A549 (cell line): Measurements from ENCODE around the gene ANO2. TPM values are rescaled to one million over a fixed set of nuclear protein-coding genes. Genes with fewer than 3 reads are reported as not detected.

Experiments
- ATAC-seq, 2 experiments: fragments of 200-7000 bp in 1 of 2; fragments of >200 bp in 1 of 2; cut with Nextera tagmentation in 1 of 2; cut with Tn5 transposase in 1 of 2; 3 replicates each; pipeline versions ENCODE4 v1.8.0 to v1.9.1; 2018 to 2020; ENCODE audit warnings: mild to moderate bottlenecking in 1 of 2, moderate library complexity in 1 of 2
- CTCF ChIA-PET: fragments of 300-600 bp; sonication (Branson Sonifier 250); formaldehyde crosslinking; extraction: SDS; loops from one replicate; lab custom pipeline; 2021; ENCODE audit warnings: antibody characterized with exemption, inconsistent platforms; lab: Yijun Ruan, JAX
- POLR2A ChIA-PET: fragments of 350-600 bp; formaldehyde crosslinking; extraction: SDS; loops from one replicate; lab custom pipeline; 2021; ENCODE audit warnings: antibody characterized with exemption, inconsistent platforms; lab: Yijun Ruan, JAX
- DNase-seq, 2 experiments: peaks; one replicate each; pipeline versions ENCODE4 v3.0.0 to v3.0.0-alpha.2; 2011 to 2016; ENCODE audit warnings: low read depth in 1 of 2, low spot score in 1 of 2
- FAIRE-seq: peaks from 2 replicates; lab custom pipeline; 2011; peaks lifted over from hg19 to GRCh38; lab: Jason Lieb, UNC
- H3K27ac ChIP-seq, 2 experiments: fragments of >200 bp; sonication (Bioruptor Twin); formaldehyde crosslinking; 3 replicates each; pipeline ENCODE4 v1.5.1; 2016 to 2017
- H3K4me1 ChIP-seq: fragments of >200 bp; sonication (Bioruptor Twin); formaldehyde crosslinking; 3 replicates; pipeline ENCODE4 v1.6.1; 2016
- H3K4me2 ChIP-seq: fragments of >200 bp; sonication (Bioruptor Twin); formaldehyde crosslinking; 3 replicates; pipeline ENCODE4 v1.6.1; 2016
- H3K4me3 ChIP-seq: fragments of >200 bp; sonication (Bioruptor Twin); formaldehyde crosslinking; 3 replicates; pipeline ENCODE4 v1.5.1; 2016
- H3K9me3 ChIP-seq: fragments of >200 bp; sonication (Bioruptor Twin); formaldehyde crosslinking; 3 replicates; pipeline ENCODE4 v1.6.1; 2016
- BHLHE40 ChIP-seq: IDR thresholded peaks from 2 replicates; pipeline ENCODE4 v1.6.1; 2012; ENCODE audit warnings: low read depth, low read length, inconsistent platforms
- EHF ChIP-seq: fragments of 250-450 bp; sonication (Bioruptor Pico); IDR thresholded peaks from 2 replicates; pipeline ENCODE4 v1.5.0; 2020; ENCODE audit warnings: mild to moderate bottlenecking
- EP300 ChIP-seq, 2 experiments: fragments of >200 bp; sonication (Bioruptor Twin); formaldehyde crosslinking; IDR thresholded peaks; 2 replicates in 1 of 2; 3 replicates in 1 of 2; pipeline ENCODE4 v1.6.1; 2016 to 2017
- FOSL2 ChIP-seq, 2 experiments: fragments of 450-650 bp in 1 of 2; fragments of >200 bp in 1 of 2; sonication (Bioruptor Twin) in 1 of 2; formaldehyde crosslinking; IDR thresholded peaks; 2 replicates each; pipeline versions ENCODE4 v1.5.0 to v1.6.1; 2016 to 2020; ENCODE audit warnings: mild to moderate bottlenecking in 1 of 2, moderate library complexity in 1 of 2
- HOXB5 ChIP-seq: fragments of 250-450 bp; sonication (Bioruptor Pico); IDR thresholded peaks from 2 replicates; pipeline ENCODE4 v1.5.0; 2020; ENCODE audit warnings: mild to moderate bottlenecking, moderate library complexity
- KDM1A ChIP-seq: fragments of 200-600 bp; sonication (generic); IDR thresholded peaks from 2 replicates; pipeline ENCODE4 v1.6.1; 2016; ENCODE audit warnings: low read depth, mild to moderate bottlenecking
- POLR2A ChIP-seq: IDR thresholded peaks from 2 replicates; pipeline ENCODE4 v1.6.1; 2012; ENCODE audit warnings: mild to moderate bottlenecking, low read length
- POLR2AphosphoS2 ChIP-seq: conservative IDR thresholded peaks from 2 replicates; pipeline ENCODE4 v1.6.1; 2012; ENCODE audit warnings: low read length, improper control_type of control experiment, inconsistent platforms
- RAD21 ChIP-seq, 2 experiments: fragments of >200 bp in 1 of 2; sonication (Bioruptor Twin) in 1 of 2; formaldehyde crosslinking in 1 of 2; IDR thresholded peaks in 1 of 2; conservative IDR thresholded peaks in 1 of 2; 2 replicates in 1 of 2; 3 replicates in 1 of 2; pipeline ENCODE4 v1.6.1; 2012 to 2018; ENCODE audit warnings: inconsistent platforms in 1 of 2
- RARB ChIP-seq: fragments of 250-450 bp; sonication (Bioruptor Pico); IDR thresholded peaks from 2 replicates; pipeline ENCODE4 v1.8.0; 2021; ENCODE audit warnings: mild to moderate bottlenecking, moderate library complexity
- RNF2 ChIP-seq: fragments of 200-600 bp; sonication (generic); IDR thresholded peaks from 2 replicates; pipeline ENCODE4 v1.6.1; 2016; ENCODE audit warnings: low read depth, mild to moderate bottlenecking, antibody characterized with exemption, moderate library complexity, borderline replicate concordance
- SMC3 ChIP-seq: fragments of >200 bp; sonication (Bioruptor Twin); formaldehyde crosslinking; IDR thresholded peaks from 3 replicates; pipeline ENCODE4 v1.6.1; 2018; ENCODE audit warnings: inconsistent platforms
- SREBF2 ChIP-seq: fragments of 450-650 bp; IDR thresholded peaks from 2 replicates; pipeline ENCODE4 v1.6.1; 2014; ENCODE audit warnings: mild to moderate bottlenecking, moderate library complexity
- TFCP2L1 ChIP-seq: fragments of 250-450 bp; sonication (Bioruptor Pico); IDR thresholded peaks from 2 replicates; pipeline ENCODE4 v1.5.0; 2021; ENCODE audit warnings: mild to moderate bottlenecking
- TP53 ChIP-seq: fragments of 250-450 bp; sonication (Bioruptor Pico); IDR thresholded peaks from 2 replicates; pipeline ENCODE4 v1.5.0; 2021; ENCODE audit warnings: mild to moderate bottlenecking, moderate library complexity
- ZC3H11A ChIP-seq: fragments of 450-650 bp; IDR thresholded peaks from 2 replicates; pipeline ENCODE4 v1.6.1; 2014; ENCODE audit warnings: antibody characterized with exemption, mild to moderate bottlenecking
- ZFP36 ChIP-seq: fragments of 450-650 bp; IDR thresholded peaks from 2 replicates; pipeline ENCODE4 v1.6.1; 2014; ENCODE audit warnings: borderline replicate concordance; ENCODE audit not compliant: partially characterized antibody
- WGBS: methylation state at CpG from one replicate; pipeline ENCODE4 v1.1.6; 2017; ENCODE audit errors: missing lambda C conversion rate; 5-methylcytosine and 5-hydroxymethylcytosine counted together
- polyA plus RNA-seq, 4 experiments: library from polyadenylated mRNA; depleted of rRNA in 3 of 4; stranded (reverse); fragments of >200 nt; fragmentation: RNase III in 1 of 4; extraction: RNeasy Plus Mini Kit Qiagen cat#74134 plus additional on column Dnase treatment in 1 of 4; gene quantifications; 2 replicates in 3 of 4; 3 replicates in 1 of 4; pipeline ENCODE4 v1.2.3, GENCODE V29; 2011 to 2017
- TF ChIP-seq, protein P1 (sequence below): fragments of 250-450 bp; sonication (Bioruptor Pico); IDR thresholded peaks from 2 replicates; pipeline ENCODE4 v1.5.0; 2020; ENCODE audit warnings: low read depth, mild to moderate bottlenecking, moderate library complexity
- TF ChIP-seq, protein P2 (sequence below): IDR thresholded peaks from 2 replicates; pipeline ENCODE4 v1.6.1; 2012
- TF ChIP-seq, protein P3 (sequence below): fragments of 250-450 bp; sonication (Bioruptor Pico); IDR thresholded peaks from 2 replicates; pipeline ENCODE4 v1.5.0; 2021; ENCODE audit warnings: mild to moderate bottlenecking, moderate library complexity, borderline replicate concordance
- TF ChIP-seq, protein P4 (sequence below): fragments of 450-650 bp; IDR thresholded peaks from 2 replicates; pipeline ENCODE4 v1.6.1; 2014; ENCODE audit warnings: antibody characterized with exemption
- TF ChIP-seq, protein P5 (sequence below): IDR thresholded peaks from 2 replicates; pipeline ENCODE4 v1.6.1; 2012; ENCODE audit warnings: low read depth, borderline replicate concordance
- TF ChIP-seq, protein P6 (sequence below): fragments of >200 bp; sonication (Bioruptor Twin); formaldehyde crosslinking; IDR thresholded peaks from 3 replicates; pipeline ENCODE4 v1.5.1; 2016

Gene ANO2
- polyA plus RNA-seq, 2 of the 4 experiments (the other 2 are of a cell fraction), result not detected

DNA sequence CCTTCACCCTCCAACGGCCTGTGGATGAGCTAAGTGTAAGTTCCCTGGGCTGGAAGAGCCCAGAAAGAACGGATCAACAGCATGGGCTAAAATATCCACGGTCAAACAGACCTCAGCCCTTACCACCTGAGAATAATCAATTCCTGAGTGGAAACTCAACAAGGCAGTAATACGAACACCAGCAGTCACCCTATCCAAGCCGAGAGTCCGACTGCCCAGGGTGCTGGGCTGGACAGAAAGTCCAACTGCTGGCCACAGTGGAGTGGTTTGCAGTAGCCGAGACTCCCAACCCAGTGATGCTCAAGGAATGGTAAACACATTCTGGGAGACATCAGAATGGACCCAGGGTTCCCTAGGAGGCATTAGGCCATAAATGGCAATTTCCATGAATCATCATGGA is 36.8 kb downstream of the ANO2 start:
- DNase-seq, result no peak
- no peak overlapping the region for H3K4me3 ChIP-seq
- H3K4me2 ChIP-seq, result no peak overlapping the region
- no peaks in the 10 kb centered on the region for H3K9me3 ChIP-seq
- FAIRE-seq, result no peak
- ChIA-PET POLR2A (no interaction called here), CTCF (no interaction called here)
- ATAC-seq, result no peak
- 27% methylated on average over 7 of the region's 7 CpGs for WGBS
- no peak overlapping the region for H3K27ac ChIP-seq
- no peaks in the 10 kb centered on the region for H3K4me1 ChIP-seq
- TF ChIP-seq, protein P1, sequence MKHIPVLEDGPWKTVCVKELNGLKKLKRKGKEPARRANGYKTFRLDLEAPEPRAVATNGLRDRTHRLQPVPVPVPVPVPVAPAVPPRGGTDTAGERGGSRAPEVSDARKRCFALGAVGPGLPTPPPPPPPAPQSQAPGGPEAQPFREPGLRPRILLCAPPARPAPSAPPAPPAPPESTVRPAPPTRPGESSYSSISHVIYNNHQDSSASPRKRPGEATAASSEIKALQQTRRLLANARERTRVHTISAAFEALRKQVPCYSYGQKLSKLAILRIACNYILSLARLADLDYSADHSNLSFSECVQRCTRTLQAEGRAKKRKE (CRISPR knock-in tag), result no peak
- TF ChIP-seq RARB (CRISPR knock-in tag) (no peak), ZFP36 (no peak), BHLHE40 (no peak), ZC3H11A (no peak), EP300 (IDR thresholded peaks at IDR 0.05) (no peak), FOSL2 (IDR thresholded peaks at IDR 0.05) (no peak), FOSL2 (CRISPR knock-in tag; IDR thresholded peaks at IDR 0.05) (no peak), SREBF2 (no peak)
- TF ChIP-seq, protein P2, sequence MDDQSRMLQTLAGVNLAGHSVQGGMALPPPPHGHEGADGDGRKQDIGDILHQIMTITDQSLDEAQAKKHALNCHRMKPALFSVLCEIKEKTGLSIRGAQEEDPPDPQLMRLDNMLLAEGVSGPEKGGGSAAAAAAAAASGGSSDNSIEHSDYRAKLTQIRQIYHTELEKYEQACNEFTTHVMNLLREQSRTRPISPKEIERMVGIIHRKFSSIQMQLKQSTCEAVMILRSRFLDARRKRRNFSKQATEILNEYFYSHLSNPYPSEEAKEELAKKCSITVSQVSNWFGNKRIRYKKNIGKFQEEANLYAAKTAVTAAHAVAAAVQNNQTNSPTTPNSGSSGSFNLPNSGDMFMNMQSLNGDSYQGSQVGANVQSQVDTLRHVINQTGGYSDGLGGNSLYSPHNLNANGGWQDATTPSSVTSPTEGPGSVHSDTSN, result no peak
- TF ChIP-seq, protein P3, sequence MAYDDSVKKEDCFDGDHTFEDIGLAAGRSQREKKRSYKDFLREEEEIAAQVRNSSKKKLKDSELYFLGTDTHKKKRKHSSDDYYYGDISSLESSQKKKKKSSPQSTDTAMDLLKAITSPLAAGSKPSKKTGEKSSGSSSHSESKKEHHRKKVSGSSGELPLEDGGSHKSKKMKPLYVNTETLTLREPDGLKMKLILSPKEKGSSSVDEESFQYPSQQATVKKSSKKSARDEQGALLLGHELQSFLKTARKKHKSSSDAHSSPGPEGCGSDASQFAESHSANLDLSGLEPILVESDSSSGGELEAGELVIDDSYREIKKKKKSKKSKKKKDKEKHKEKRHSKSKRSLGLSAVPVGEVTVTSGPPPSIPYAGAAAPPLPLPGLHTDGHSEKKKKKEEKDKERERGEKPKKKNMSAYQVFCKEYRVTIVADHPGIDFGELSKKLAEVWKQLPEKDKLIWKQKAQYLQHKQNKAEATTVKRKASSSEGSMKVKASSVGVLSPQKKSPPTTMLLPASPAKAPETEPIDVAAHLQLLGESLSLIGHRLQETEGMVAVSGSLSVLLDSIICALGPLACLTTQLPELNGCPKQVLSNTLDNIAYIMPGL (CRISPR knock-in tag), result no peak

DNA sequence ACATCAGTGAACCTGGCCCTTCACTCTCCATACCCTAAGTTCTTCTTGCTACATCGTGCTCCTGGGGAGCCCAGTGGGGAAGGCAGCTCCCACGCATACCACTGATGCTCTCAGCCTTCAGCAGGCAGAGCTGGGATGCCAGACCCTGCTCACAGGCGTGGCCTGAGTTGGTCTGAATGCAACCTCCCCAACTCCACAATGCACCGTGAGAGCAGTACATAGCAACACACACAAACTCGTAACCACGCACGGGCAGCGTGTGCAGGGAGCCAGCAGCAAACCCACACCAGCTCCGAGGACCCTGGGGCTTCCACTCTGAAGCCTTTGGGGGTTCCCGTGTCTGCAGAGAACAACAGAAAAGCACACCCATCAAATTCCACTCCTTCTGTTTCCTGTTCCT is 37.3 kb downstream of the ANO2 start:
- DNase-seq (no peak), FAIRE-seq (no peak), ATAC-seq (no peak)
- ChIA-PET POLR2A (no interaction called here), CTCF (no interaction called here)
- no peak overlapping the region for H3K4me2 ChIP-seq
- H3K9me3 ChIP-seq, result no peaks in the 10 kb centered on the region
- no peaks in the 10 kb centered on the region for H3K4me1 ChIP-seq
- no peak for TF ChIP-seq EHF (CRISPR knock-in tag)
- no peak for TF ChIP-seq RAD21 (conservative IDR thresholded peaks at IDR 0.05 in 1 of 2, IDR thresholded peaks at IDR 0.05 in 1 of 2)
- TF ChIP-seq TP53 (CRISPR knock-in tag), result no peak
- TF ChIP-seq RNF2, result no peak
- no peak for TF ChIP-seq RARB (CRISPR knock-in tag)
- TF ChIP-seq, protein P4, sequence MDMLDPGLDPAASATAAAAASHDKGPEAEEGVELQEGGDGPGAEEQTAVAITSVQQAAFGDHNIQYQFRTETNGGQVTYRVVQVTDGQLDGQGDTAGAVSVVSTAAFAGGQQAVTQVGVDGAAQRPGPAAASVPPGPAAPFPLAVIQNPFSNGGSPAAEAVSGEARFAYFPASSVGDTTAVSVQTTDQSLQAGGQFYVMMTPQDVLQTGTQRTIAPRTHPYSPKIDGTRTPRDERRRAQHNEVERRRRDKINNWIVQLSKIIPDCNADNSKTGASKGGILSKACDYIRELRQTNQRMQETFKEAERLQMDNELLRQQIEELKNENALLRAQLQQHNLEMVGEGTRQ, result no peak
- no peak for TF ChIP-seq TFCP2L1
- no peak for TF ChIP-seq HOXB5 (CRISPR knock-in tag)
- TF ChIP-seq, protein P5, sequence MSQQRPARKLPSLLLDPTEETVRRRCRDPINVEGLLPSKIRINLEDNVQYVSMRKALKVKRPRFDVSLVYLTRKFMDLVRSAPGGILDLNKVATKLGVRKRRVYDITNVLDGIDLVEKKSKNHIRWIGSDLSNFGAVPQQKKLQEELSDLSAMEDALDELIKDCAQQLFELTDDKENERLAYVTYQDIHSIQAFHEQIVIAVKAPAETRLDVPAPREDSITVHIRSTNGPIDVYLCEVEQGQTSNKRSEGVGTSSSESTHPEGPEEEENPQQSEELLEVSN, result no peak
- TF ChIP-seq, protein P6, sequence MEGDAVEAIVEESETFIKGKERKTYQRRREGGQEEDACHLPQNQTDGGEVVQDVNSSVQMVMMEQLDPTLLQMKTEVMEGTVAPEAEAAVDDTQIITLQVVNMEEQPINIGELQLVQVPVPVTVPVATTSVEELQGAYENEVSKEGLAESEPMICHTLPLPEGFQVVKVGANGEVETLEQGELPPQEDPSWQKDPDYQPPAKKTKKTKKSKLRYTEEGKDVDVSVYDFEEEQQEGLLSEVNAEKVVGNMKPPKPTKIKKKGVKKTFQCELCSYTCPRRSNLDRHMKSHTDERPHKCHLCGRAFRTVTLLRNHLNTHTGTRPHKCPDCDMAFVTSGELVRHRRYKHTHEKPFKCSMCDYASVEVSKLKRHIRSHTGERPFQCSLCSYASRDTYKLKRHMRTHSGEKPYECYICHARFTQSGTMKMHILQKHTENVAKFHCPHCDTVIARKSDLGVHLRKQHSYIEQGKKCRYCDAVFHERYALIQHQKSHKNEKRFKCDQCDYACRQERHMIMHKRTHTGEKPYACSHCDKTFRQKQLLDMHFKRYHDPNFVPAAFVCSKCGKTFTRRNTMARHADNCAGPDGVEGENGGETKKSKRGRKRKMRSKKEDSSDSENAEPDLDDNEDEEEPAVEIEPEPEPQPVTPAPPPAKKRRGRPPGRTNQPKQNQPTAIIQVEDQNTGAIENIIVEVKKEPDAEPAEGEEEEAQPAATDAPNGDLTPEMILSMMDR, result no peak
- no peak for TF ChIP-seq ZC3H11A
- no peak for TF ChIP-seq FOSL2 (IDR thresholded peaks at IDR 0.05)
- TF ChIP-seq FOSL2 (CRISPR knock-in tag; IDR thresholded peaks at IDR 0.05), result no peak
- TF ChIP-seq POLR2A, result no peak
- TF ChIP-seq POLR2AphosphoS2, result no peak
- TF ChIP-seq KDM1A, result no peak
- TF ChIP-seq SMC3, result no peak
- WGBS, result 14% methylated on average over 10 of the region's 10 CpGs
- H3K4me3 ChIP-seq, result no peak overlapping the region
- H3K27ac ChIP-seq, result no peak overlapping the region
